HepG2 (cell line): ENCODE results near the gene ZNF644. TPM values are rescaled to one million over a fixed set of nuclear protein-coding genes. Genes with fewer than 3 reads are reported as not detected.
A peak's percentile ranks its signal among the peaks of the same experiment; 100 is the strongest.

Experiments
- BCL3 ChIP-seq: sonication (generic); formaldehyde crosslinking; IDR thresholded peaks from 2 replicates; pipeline ENCODE4 v1.5.1; 2020; ENCODE audit warnings: mild to moderate bottlenecking, missing genetic modification reagents, moderate library complexity
- E2F5 ChIP-seq: sonication (generic); formaldehyde crosslinking; conservative IDR thresholded peaks from 2 replicates; pipeline ENCODE4 v1.4.0; 2020; ENCODE audit warnings: missing genetic modification reagents
- GATAD1 ChIP-seq: IDR thresholded peaks from 2 replicates; pipeline ENCODE4 v1.6.1; 2016; ENCODE audit warnings: missing genetic modification reagents, missing compliant biosample characterization
- GATAD2A ChIP-seq: IDR thresholded peaks from 2 replicates; pipeline ENCODE4 v1.6.1; 2016
- HNF4A ChIP-seq: sonication (generic); formaldehyde crosslinking; IDR thresholded peaks from 2 replicates; pipeline ENCODE4 v1.4.0; 2020; ENCODE audit warnings: missing genetic modification reagents
- KLF13 ChIP-seq: sonication (generic); formaldehyde crosslinking; IDR thresholded peaks from 2 replicates; pipeline ENCODE4 v1.4.0; 2020; ENCODE audit warnings: mild to moderate bottlenecking, missing genetic modification reagents
- MLX ChIP-seq: IDR thresholded peaks from 2 replicates; pipeline ENCODE4 v1.6.1; 2016
- USF2 ChIP-seq, 2 experiments: sonication (generic) in 1 of 2; formaldehyde crosslinking in 1 of 2; IDR thresholded peaks; 2 replicates each; pipeline versions ENCODE4 v1.5.1 to v1.6.1; 2011 to 2020; ENCODE audit warnings: borderline replicate concordance in 1 of 2, low read depth in 1 of 2, low read length in 1 of 2, mild to moderate bottlenecking in 1 of 2, missing genetic modification reagents in 1 of 2, moderate library complexity in 1 of 2
- ZGPAT ChIP-seq: IDR thresholded peaks from 2 replicates; pipeline ENCODE4 v1.6.1; 2016; ENCODE audit warnings: mild to moderate bottlenecking
- ZKSCAN1 ChIP-seq: fragments of 150-350 bp; IDR thresholded peaks from 2 replicates; pipeline ENCODE4 v1.6.1; 2014; ENCODE audit warnings: low read length
- ZNF296 ChIP-seq: sonication (generic); formaldehyde crosslinking; conservative IDR thresholded peaks from 2 replicates; pipeline ENCODE4 v1.5.0; 2020; ENCODE audit warnings: mild to moderate bottlenecking, missing genetic modification reagents
- ZNF710 ChIP-seq: sonication (generic); formaldehyde crosslinking; IDR thresholded peaks from 2 replicates; pipeline ENCODE4 v1.5.0; 2020; ENCODE audit warnings: mild to moderate bottlenecking, missing genetic modification reagents, borderline replicate concordance
- ZNF768 ChIP-seq: sonication (generic); formaldehyde crosslinking; IDR thresholded peaks from 2 replicates; pipeline ENCODE4 v1.4.0; 2020; ENCODE audit warnings: missing genetic modification reagents
- ZNF770 ChIP-seq: sonication (generic); formaldehyde crosslinking; IDR thresholded peaks from 2 replicates; pipeline ENCODE4 v1.5.0; 2020; ENCODE audit warnings: mild to moderate bottlenecking, missing genetic modification reagents
- ZNF816 ChIP-seq: sonication (generic); formaldehyde crosslinking; IDR thresholded peaks from 2 replicates; pipeline ENCODE4 v1.8.0; 2022; ENCODE audit warnings: missing genetic modification reagents, mild to moderate bottlenecking, borderline replicate concordance
- ZSCAN5A ChIP-seq: sonication (generic); formaldehyde crosslinking; IDR thresholded peaks from 2 replicates; pipeline ENCODE4 v1.8.0; 2022; ENCODE audit warnings: mild to moderate bottlenecking, missing genetic modification reagents, borderline replicate concordance
- polyA plus RNA-seq, 8 experiments: library from polyadenylated mRNA; depleted of rRNA in 3 of 8; stranded (reverse) in 7 of 8; unstranded in 1 of 8; fragments of >200 nt; fragmentation: Illumina TruSeq in 4 of 8; extraction: Trizol in 4 of 8; gene quantifications; 2 replicates each; pipeline versions ENCODE4 v1.2.1 to v1.2.3, GENCODE V29; 2011 to 2016; ENCODE audit warnings: low read depth in 4 of 8, missing spikeins in 1 of 8, mixed read lengths in 1 of 8; ENCODE audit not compliant: insufficient read depth in 1 of 8
- total RNA-seq, 5 experiments: library from RNA; depleted of rRNA; stranded (reverse); fragments of >200 nt; fragmentation: Illumina TruSeq; extraction: Trizol; gene quantifications; 2 replicates each; pipeline ENCODE4 v1.2.3, GENCODE V29; 2016; ENCODE audit warnings: low read depth in 1 of 5

Gene ZNF644
- total and polyA plus RNA-seq, 2 of the 13 experiments (the other 11 are each of a cell fraction or from before 2014, with no cell fraction given) = 17.7 to 51.7 TPM

- TF ChIP-seq BCL3 (CRISPR knock-in tag) = no peak
- no peak for TF ChIP-seq ZSCAN5A (CRISPR knock-in tag)
- no peak for TF ChIP-seq ZNF710 (CRISPR knock-in tag)
- TF ChIP-seq ZNF296 (CRISPR knock-in tag) = no peak
- peak; percentile 19; the same call in 1 of the 2 replicates for TF ChIP-seq ZGPAT (CRISPR knock-in tag)
- no peak for TF ChIP-seq GATAD1
- no peak for TF ChIP-seq ZKSCAN1
- peak; percentile 32; the same call in 1 of the 2 replicates for TF ChIP-seq GATAD2A (CRISPR knock-in tag)
- no peak for TF ChIP-seq ZNF816 (CRISPR knock-in tag)
- TF ChIP-seq HNF4A (CRISPR knock-in tag) = peak; percentile 87
- no peak for TF ChIP-seq USF2 (IDR thresholded peaks at IDR 0.05; ENCODE audit: low read depth, low read length)
- TF ChIP-seq USF2 (CRISPR knock-in tag; IDR thresholded peaks at IDR 0.05; ENCODE audit: borderline replicate concordance) = no peak
- no peak for TF ChIP-seq ZNF770
- no peak for TF ChIP-seq ZNF768 (CRISPR knock-in tag)
- TF ChIP-seq MLX (CRISPR knock-in tag) = no peak
- no peak for TF ChIP-seq E2F5 (CRISPR knock-in tag)
- no peak for TF ChIP-seq KLF13 (CRISPR knock-in tag)
Observed at GRCh38 chr1:91065337-91065736, 43.5 kb upstream of the ZNF644 start (continued).
